ENCODE measurements around the gene METTL8. TPM values are rescaled to one million over a fixed set of nuclear protein-coding genes. Genes with fewer than 3 reads are reported as not detected.

The METTL8 gene
- total and polyA plus RNA-seq, 8 donors: 13.8 to 19.2 (median 15.2) TPM

- intact Hi-C loops (cut with DNase I): no loop called here
- H3K36me3 ChIP-seq: no peaks in the 10 kb centered on the region
- ATAC-seq: no peak
- no peaks in the 10 kb centered on the region for H3K4me1 ChIP-seq
- no peak for TF ChIP-seq CTCF (IDR thresholded peaks at IDR 0.05)
- no peaks in the 10 kb centered on the region for H3K27me3 ChIP-seq
- no peak overlapping the region for H3K27ac ChIP-seq
- H3K9me3 ChIP-seq: no peaks in the 10 kb centered on the region
- H3K4me3 ChIP-seq: no peak overlapping the region
- DNase-seq: no peak
These were observed 91.8 kb downstream of the METTL8 start for GRCh38 chr2:171342067-171342413.

- no peaks in the 10 kb centered on the region for H3K9me3 ChIP-seq
- H3K27ac ChIP-seq: no peak overlapping the region
- ATAC-seq (peak; percentile 69), DNase-seq (no peak)
- intact Hi-C loops (cut with DNase I): no loop called here
- no peak overlapping the region for H3K4me3 ChIP-seq
- no peaks in the 10 kb centered on the region for H3K36me3 ChIP-seq
- H3K27me3 ChIP-seq: no peaks in the 10 kb centered on the region
- TF ChIP-seq CTCF (IDR thresholded peaks at IDR 0.05): no peak
- H3K4me1 ChIP-seq: no peaks in the 10 kb centered on the region
These were observed 92.3 kb downstream of the METTL8 start for GRCh38 chr2:171341394-171342066.

GRCh38 chr2:171334946-171335345 is 98.8 kb downstream of the METTL8 start:
- ATAC-seq (no peak), DNase-seq (no peak)
- H3K27ac ChIP-seq: no peak overlapping the region
- TF ChIP-seq CTCF (IDR thresholded peaks at IDR 0.05): no peak
- no peaks in the 10 kb centered on the region for H3K4me1 ChIP-seq
- intact Hi-C loops (cut with DNase I): no loop called here
- H3K9me3 ChIP-seq: no peaks in the 10 kb centered on the region
- H3K36me3 ChIP-seq: no peaks in the 10 kb centered on the region
- no peak overlapping the region for H3K4me3 ChIP-seq
- H3K27me3 ChIP-seq: no peaks in the 10 kb centered on the region

- H3K27ac ChIP-seq: no peak overlapping the region
- H3K36me3 ChIP-seq: no peaks in the 10 kb centered on the region
- no peak overlapping the region for H3K4me3 ChIP-seq
- intact Hi-C loops (cut with DNase I): no loop called here
- H3K9me3 ChIP-seq: no peaks in the 10 kb centered on the region
- TF ChIP-seq CTCF (IDR thresholded peaks at IDR 0.05): no peak
- H3K27me3 ChIP-seq: no peaks in the 10 kb centered on the region
- DNase-seq (no peak), ATAC-seq (no peak)
- H3K4me1 ChIP-seq: no peaks in the 10 kb centered on the region
These were observed 99.6 kb downstream of the METTL8 start for GRCh38 chr2:171334171-171334570.

- Histone ChIP-seq H3K27me3 (no peaks in the 10 kb centered on the region), H3K4me1 (no peaks in the 10 kb centered on the region), H3K36me3 (no peaks in the 10 kb centered on the region), H3K27ac (no peak overlapping the region), H3K4me3 (no peak overlapping the region), H3K9me3 (no peaks in the 10 kb centered on the region)
- DNase-seq: no peak
- ATAC-seq: no peak
- TF ChIP-seq CTCF (IDR thresholded peaks at IDR 0.05): no peak
- intact Hi-C loops (cut with DNase I): no loop called here
These were observed 103.4 kb downstream of the METTL8 start for GRCh38 chr2:171330155-171330956.
